GM19099 (cell line): ENCODE results near the gene MYO5C.

Experiments
- POLR2A ChIP-seq: IDR thresholded peaks from 3 replicates; pipeline ENCODE4 v1.6.1; 2011; ENCODE audit warnings: low read depth; ENCODE audit not compliant: insufficient read length; ENCODE audit errors: extremely low read depth

MYO5C gene

GRCh38 chr15:52158084-52158765 is 137.4 kb downstream of the MYO5C start:
- no peak for TF ChIP-seq POLR2A

DNA sequence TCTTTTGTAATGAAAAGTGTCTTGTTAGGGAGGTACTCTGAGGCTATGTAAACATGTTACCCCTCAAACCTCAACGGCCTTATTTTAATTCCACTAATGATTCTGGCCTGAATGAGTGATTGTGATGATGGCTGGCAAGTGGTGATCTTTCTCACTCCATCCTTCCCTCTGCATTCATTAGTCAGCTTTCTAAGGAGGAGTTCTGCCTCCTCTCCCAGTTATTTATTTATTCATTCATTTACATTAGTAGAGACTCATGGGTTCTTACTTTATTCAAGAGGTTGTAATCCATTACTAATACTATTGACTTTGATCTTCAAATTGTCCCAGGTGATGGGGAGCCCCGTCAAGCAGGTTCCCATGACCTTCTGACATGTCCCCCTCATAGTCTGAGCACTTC is 139.7 kb downstream of the MYO5C start:
- TF ChIP-seq POLR2A, result no peak

DNA sequence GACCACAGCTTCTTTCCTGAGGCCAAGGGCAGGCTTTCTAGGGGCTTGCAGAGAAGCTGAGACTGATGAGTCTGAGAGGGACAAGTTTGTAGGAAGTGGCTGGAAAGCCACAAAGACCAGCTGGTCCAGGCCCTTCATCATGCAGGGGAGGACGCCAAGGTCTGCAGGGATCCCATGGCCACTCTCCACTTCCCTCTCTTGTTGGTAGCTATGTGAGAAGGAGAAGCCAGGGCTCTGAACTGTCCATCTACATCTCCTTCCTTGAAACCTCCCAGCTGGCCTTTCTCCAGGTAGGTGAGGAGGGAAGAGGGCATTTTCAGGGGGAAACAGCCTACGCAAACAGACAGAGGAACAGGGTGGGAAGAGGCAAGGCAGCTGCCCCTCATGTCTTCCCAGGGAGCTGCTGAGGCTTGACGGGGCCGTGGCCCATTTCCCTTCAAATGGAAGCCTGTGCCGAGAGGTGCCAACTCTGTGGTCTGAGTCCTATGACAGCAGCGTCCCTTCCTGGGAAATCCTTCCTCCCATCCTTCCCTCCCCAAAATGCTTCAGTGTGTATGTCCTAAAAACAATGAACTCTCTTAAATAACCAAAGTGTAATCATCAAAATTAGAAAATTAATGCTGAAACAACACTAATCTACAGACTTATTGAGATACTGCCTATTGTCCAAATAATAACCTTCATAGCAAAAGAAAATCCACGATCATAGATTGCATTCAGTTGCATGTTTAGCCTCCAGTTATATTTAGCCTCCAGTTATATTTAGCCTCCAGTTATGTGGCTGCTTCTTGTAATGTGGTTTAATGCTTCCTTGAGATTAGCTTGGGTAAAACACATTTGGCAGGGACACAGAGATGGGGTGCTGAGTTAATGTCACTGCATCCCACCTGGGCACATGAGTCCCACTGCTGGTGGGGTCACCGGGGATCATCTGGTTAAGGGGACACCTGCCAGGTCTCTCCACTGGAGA is 140.4 kb downstream of the MYO5C start:
- TF ChIP-seq POLR2A, result no peak

DNA sequence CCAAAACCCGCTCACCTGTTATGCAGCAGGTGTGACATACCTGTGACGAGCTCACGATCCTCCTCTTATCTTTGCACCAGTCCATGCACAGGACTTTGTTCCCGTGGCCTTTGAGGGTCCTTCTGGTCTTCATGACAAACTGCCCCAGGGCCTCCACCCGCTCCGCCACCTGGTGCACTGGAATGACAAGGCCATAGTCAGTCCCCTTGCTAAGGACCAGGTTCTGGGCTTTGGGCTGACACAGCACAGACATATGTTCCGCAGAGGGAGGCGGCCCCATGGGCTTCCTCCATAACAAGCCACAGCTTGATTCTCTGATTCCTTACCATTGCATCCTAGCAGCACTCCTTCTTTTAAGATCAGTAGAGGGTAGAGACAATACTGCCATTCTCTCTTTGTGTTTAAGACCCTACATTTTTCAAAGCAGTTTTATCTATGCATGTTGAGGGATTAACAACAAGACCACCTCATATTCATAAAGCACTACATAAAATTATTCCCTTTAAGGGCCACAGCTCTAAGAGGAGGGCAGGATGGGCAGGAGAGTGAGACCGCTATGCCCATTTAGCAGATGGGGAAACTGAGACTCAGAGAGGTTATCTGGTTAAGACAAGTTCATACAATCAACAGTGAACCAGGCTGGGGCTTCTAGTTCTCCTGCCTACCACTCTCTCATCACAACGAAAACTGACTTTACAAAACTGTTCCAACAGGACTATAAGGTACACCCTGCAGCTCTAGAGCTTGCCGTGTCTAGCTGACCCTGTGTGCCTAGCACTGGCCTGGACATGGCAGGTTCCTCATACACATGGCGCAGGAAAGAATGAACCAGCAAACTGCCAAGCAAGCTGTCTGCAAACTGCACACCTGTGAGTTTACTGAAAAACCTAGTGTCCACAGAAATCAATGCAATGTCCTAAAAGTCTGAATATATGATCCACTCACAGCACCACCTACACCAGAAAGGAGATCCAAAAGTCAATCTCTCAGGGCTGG is 141.4 kb downstream of the MYO5C start:
- no peak for TF ChIP-seq POLR2A

DNA sequence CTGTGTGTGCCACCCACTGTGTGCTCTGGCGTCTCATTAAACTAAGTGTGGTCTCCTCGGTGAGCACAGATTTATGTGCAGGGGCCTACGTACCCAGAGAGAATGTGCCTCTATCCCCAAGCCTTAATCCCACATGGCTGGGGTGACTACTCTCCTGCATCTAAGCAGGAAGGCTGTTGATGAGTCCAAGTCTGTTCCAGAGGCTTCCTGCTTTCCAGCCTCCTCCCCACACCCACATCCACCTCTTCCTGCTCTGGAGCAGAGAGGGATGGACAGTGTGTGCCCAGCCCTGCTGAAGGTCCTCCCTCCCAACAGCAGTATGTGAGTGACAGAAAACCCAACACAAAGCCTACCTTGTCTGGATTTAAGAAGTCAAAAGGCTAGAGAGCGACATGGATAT is 144.3 kb downstream of the MYO5C start:
- no peak for TF ChIP-seq POLR2A

- no peak for TF ChIP-seq POLR2A
These were observed 144.7 kb downstream of the MYO5C start for GRCh38 chr15:52150871-52151270.

- TF ChIP-seq POLR2A, result no peak
These were observed 145.4 kb downstream of the MYO5C start for GRCh38 chr15:52150043-52150825.

DNA sequence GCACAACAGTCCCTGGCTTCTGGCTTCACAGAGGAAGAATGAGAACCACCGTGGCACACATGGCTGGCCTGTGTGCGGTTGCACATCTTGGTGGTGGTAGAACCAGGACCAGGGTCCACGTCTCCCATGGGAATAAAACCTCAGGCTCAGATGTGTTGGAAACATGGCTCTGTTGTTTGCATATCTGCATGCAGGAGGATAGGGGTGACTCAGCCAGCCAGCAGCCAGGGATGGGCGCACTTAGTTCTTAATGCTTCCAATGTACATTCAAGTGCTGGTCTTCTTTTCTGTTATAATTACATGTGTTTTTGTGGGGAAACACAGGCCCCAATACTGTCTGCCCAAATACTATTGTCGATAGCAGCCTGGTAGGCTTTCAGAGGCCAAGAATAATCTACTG is 147.2 kb downstream of the MYO5C start:
- TF ChIP-seq POLR2A, result no peak

DNA sequence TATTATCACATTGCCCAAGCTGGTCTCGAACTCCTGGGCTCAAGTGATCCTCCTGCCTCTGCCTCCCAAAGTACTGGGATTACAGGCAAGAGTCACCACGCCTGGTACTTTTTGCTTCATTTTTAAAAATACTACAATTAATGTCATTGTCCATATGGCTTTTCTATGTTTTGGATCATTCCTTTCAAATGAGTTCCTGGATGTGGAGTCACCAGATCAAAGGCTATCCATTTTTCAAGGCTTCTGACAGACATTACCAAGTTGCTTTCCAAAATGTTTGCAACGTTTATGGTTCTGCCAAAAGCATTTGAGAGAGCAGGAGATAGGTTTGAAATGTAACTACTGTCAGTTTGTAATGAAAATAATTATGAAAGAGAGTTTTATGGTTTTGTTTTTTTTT is 148.8 kb downstream of the MYO5C start:
- TF ChIP-seq POLR2A, result no peak

- TF ChIP-seq POLR2A, result no peak
These were observed 149.3 kb downstream of the MYO5C start for GRCh38 chr15:52146261-52146660.

GRCh38 chr15:52144656-52145178 is 150.9 kb downstream of the MYO5C start:
- no peak for TF ChIP-seq POLR2A

- no peak for TF ChIP-seq POLR2A
These were observed 151.7 kb downstream of the MYO5C start for GRCh38 chr15:52143873-52144272.
